Liver (tissue), 9 donors: ENCODE results near the gene PHLDB2. TPM values are rescaled to one million over a fixed set of nuclear protein-coding genes. Genes with fewer than 3 reads are reported as not detected.
A peak's percentile ranks its signal among the peaks of the same experiment; 100 is the strongest.

Experiments used
- DNase-seq: peaks from one replicate; pipeline ENCODE4 v3.0.0-alpha.2; 2017; ENCODE audit warnings: low spot score
- H3K27ac ChIP-seq, 2 donors: one replicate each; pipeline ENCODE4 v1.7.0; 2013; ENCODE audit warnings: inconsistent platforms in 2 of 2, low read length in 2 of 2, control low read depth in 1 of 2, low read depth in 1 of 2, mild to moderate bottlenecking in 1 of 2
- H3K27me3 ChIP-seq, 4 donors: one replicate each; pipeline versions ENCODE4 v1.6.1 to v1.7.0; 2013; ENCODE audit warnings: low read length in 3 of 4, inconsistent platforms in 1 of 4, mild to moderate bottlenecking in 1 of 4, moderate library complexity in 1 of 4; ENCODE audit not compliant: control insufficient read depth in 4 of 4, insufficient read depth in 4 of 4
- H3K36me3 ChIP-seq, 4 donors: one replicate each; pipeline versions ENCODE4 v1.6.1 to v1.7.0; 2013; ENCODE audit warnings: low read length in 3 of 4, mild to moderate bottlenecking in 3 of 4, low read depth in 1 of 4, moderate library complexity in 1 of 4; ENCODE audit not compliant: control insufficient read depth in 4 of 4, insufficient read depth in 3 of 4
- H3K4me1 ChIP-seq, 4 donors: one replicate each; pipeline versions ENCODE4 v1.6.1 to v1.7.0; 2013; ENCODE audit warnings: low read length in 3 of 4, mild to moderate bottlenecking in 3 of 4, moderate library complexity in 1 of 4; ENCODE audit not compliant: control insufficient read depth in 4 of 4, insufficient read depth in 4 of 4
- H3K4me3 ChIP-seq, 3 donors: one replicate each; pipeline versions ENCODE4 v1.6.1 to v1.7.0; 2013; ENCODE audit warnings: low read length in 3 of 3, control low read depth in 1 of 3, low read depth in 1 of 3, mild to moderate bottlenecking in 1 of 3
- H3K9ac ChIP-seq, 2 donors: one replicate each; pipeline ENCODE4 v1.7.0; 2013; ENCODE audit warnings: low read length in 2 of 2, mild to moderate bottlenecking in 2 of 2, moderate library complexity in 2 of 2, control low read depth in 1 of 2, low read depth in 1 of 2
- H3K9me3 ChIP-seq, 4 donors: one replicate each; pipeline versions ENCODE4 v1.6.1 to v1.7.0; 2013; ENCODE audit warnings: low read length in 3 of 4; ENCODE audit not compliant: control insufficient read depth in 4 of 4
- ATF3 ChIP-seq: IDR thresholded peaks from 2 replicates; pipeline ENCODE4 v1.6.1; 2016; ENCODE audit warnings: antibody characterized with exemption
- CTCF ChIP-seq: fragments of 150-350 bp; IDR thresholded peaks from 2 replicates; pipeline ENCODE4 v1.5.1; 2017; ENCODE audit warnings: improper control_type of control experiment, low read depth, low read length; ENCODE audit not compliant: missing input control
- EGR1 ChIP-seq, 2 donors: IDR thresholded peaks; 2 replicates each; pipeline ENCODE4 v1.6.1; 2016 to 2018; ENCODE audit warnings: antibody characterized with exemption in 2 of 2, low read depth in 2 of 2
- FOXA1 ChIP-seq: IDR thresholded peaks from 2 replicates; pipeline ENCODE4 v1.6.1; 2016; ENCODE audit warnings: antibody characterized with exemption
- FOXA2 ChIP-seq: IDR thresholded peaks from 2 replicates; pipeline ENCODE4 v1.6.1; 2016; ENCODE audit warnings: antibody characterized with exemption
- GABPA ChIP-seq, 2 donors: IDR thresholded peaks in 1 of 2; conservative IDR thresholded peaks in 1 of 2; 2 replicates each; pipeline ENCODE4 v1.6.1; 2016; ENCODE audit warnings: antibody characterized with exemption in 2 of 2, mild to moderate bottlenecking in 1 of 2, moderate library complexity in 1 of 2
- HNF4A ChIP-seq, 2 donors: conservative IDR thresholded peaks; 2 replicates each; pipeline ENCODE4 v1.6.1; 2016; ENCODE audit warnings: antibody characterized with exemption in 2 of 2, mild to moderate bottlenecking in 2 of 2
- HNF4G ChIP-seq: IDR thresholded peaks from 2 replicates; pipeline ENCODE4 v1.6.1; 2016; ENCODE audit warnings: antibody characterized with exemption
- JUND ChIP-seq, 2 donors: IDR thresholded peaks; 2 replicates each; pipeline ENCODE4 v1.6.1; 2016; ENCODE audit warnings: antibody characterized with exemption in 2 of 2
- MAX ChIP-seq: IDR thresholded peaks from 2 replicates; pipeline ENCODE4 v1.6.1; 2016; ENCODE audit warnings: antibody characterized with exemption
- NR2F2 ChIP-seq: IDR thresholded peaks from 2 replicates; pipeline ENCODE4 v1.6.1; 2016; ENCODE audit warnings: antibody characterized with exemption
- RAD21 ChIP-seq, 2 donors: IDR thresholded peaks; 2 replicates each; pipeline ENCODE4 v1.6.1; 2016; ENCODE audit warnings: antibody characterized with exemption in 2 of 2, mild to moderate bottlenecking in 2 of 2
- REST ChIP-seq: IDR thresholded peaks from 2 replicates; pipeline ENCODE4 v1.6.1; 2016; ENCODE audit warnings: antibody characterized with exemption, mild to moderate bottlenecking
- RXRA ChIP-seq, 2 donors: IDR thresholded peaks; 2 replicates each; pipeline ENCODE4 v1.6.1; 2017 to 2018; ENCODE audit warnings: antibody characterized with exemption in 2 of 2, mild to moderate bottlenecking in 1 of 2
- SP1 ChIP-seq: IDR thresholded peaks from 2 replicates; pipeline ENCODE4 v1.6.1; 2018; ENCODE audit warnings: antibody characterized with exemption, mild to moderate bottlenecking
- TAF1 ChIP-seq: conservative IDR thresholded peaks from 2 replicates; pipeline ENCODE4 v1.6.1; 2016; ENCODE audit warnings: antibody characterized with exemption, mild to moderate bottlenecking
- YY1 ChIP-seq: IDR thresholded peaks from 2 replicates; pipeline ENCODE4 v1.6.1; 2016; ENCODE audit warnings: antibody characterized with exemption, mild to moderate bottlenecking
- ZBTB33 ChIP-seq: IDR thresholded peaks from 2 replicates; pipeline ENCODE4 v1.6.1; 2016; ENCODE audit warnings: antibody characterized with exemption
- WGBS: extraction: QIAGEN DNeasy Blood & Tissue Kit; methylation state at CpG from one replicate; pipeline ENCODE4 v1.1.7; 2013; 5-methylcytosine and 5-hydroxymethylcytosine counted together
- polyA plus RNA-seq, 2 donors: library from polyadenylated mRNA; stranded (reverse) in 1 of 2; unstranded in 1 of 2; fragments of 200-250 nt in 1 of 2; fragments of >200 nt in 1 of 2; fragmentation: Nextera tagmentation in 1 of 2; extraction: Ambion mirVana in 1 of 2; gene quantifications; one replicate each; pipeline versions ENCODE4 v1.2.1 to v1.2.3, GENCODE V29; 2013 to 2015
- total RNA-seq, 2 donors: library from RNA; depleted of rRNA; stranded (reverse); fragments of >200 nt; gene quantifications; one replicate each; pipeline ENCODE4 v1.2.3, GENCODE V29; 2014
- donor health status: healthy.
- donor health status: healthy.
- donor health status: healthy.
- donor health status: healthy.
- donor health status: healthy.

Gene PHLDB2
- total and polyA plus RNA-seq, 4 donors, result 9.7 to 42.9 (median 22.2) TPM

- no peaks in the 10 kb centered on the region for H3K27me3 ChIP-seq
- H3K4me1 ChIP-seq, result peaks cover 2 to 53% (median 43%) of the 10 kb centered on the region in 4 donors
- WGBS, result 47% methylated on average over 2 of the region's 2 CpGs
- no peak overlapping the region for H3K9ac ChIP-seq
- H3K4me3 ChIP-seq, result no peak overlapping the region
- H3K36me3 ChIP-seq, result peaks cover 0 to 1% (median 0%) of the 10 kb centered on the region in 4 donors
- no peaks in the 10 kb centered on the region for H3K9me3 ChIP-seq
- DNase-seq, result no peak
- peak overlapping the region; percentile 68 for H3K27ac ChIP-seq
- no peak for TF ChIP-seq RXRA (IDR thresholded peaks at IDR 0.05)
- no peak for TF ChIP-seq NR2F2
- TF ChIP-seq ZBTB33, result no peak
- no peak for TF ChIP-seq HNF4G
- TF ChIP-seq GABPA (IDR thresholded peaks at IDR 0.05 in 1 of 2, conservative IDR thresholded peaks at IDR 0.05 in 1 of 2), result no peak
- no peak for TF ChIP-seq HNF4A (conservative IDR thresholded peaks at IDR 0.05)
- TF ChIP-seq CTCF, result no peak
- TF ChIP-seq YY1, result no peak
- no peak for TF ChIP-seq FOXA2
- no peak for TF ChIP-seq FOXA1
- no peak for TF ChIP-seq REST
- no peak for TF ChIP-seq RAD21 (IDR thresholded peaks at IDR 0.05)
- no peak for TF ChIP-seq JUND (IDR thresholded peaks at IDR 0.05)
- no peak for TF ChIP-seq EGR1 (IDR thresholded peaks at IDR 0.05; ENCODE audit: low read depth in 2 of 2)
- no peak for TF ChIP-seq ATF3
- no peak for TF ChIP-seq MAX
- no peak for TF ChIP-seq TAF1
- TF ChIP-seq SP1, result no peak
Observed at GRCh38 chr3:111863942-111864694, 5.1 kb downstream of the PHLDB2 start.
